T-helper 2 cell treated with Interferon-gamma antibody and Interleukin-4, amounts not matched to agents 100 ng/mL and 5 ng/mL, for 36 hours (primary cell): ENCODE results near the gene SERPINA3. TPM values are rescaled to one million over a fixed set of nuclear protein-coding genes. Genes with fewer than 3 reads are reported as not detected.
"Not testable (repeated sequence)": the region's sequence is repeated elsewhere in the genome, so short reads cannot be mapped to it uniquely, and the experiment has no call there.

Experiments
- intact Hi-C: fragments of 100-400 bp; cut with micrococcal nuclease; formaldehyde crosslinking; loops from one replicate; pipeline ENCODE4 v1.15.1; 2023
- total RNA-seq: library from RNA; stranded (reverse); gene quantifications from 2 replicates; pipeline ENCODE4 v1.2.3, GENCODE V29; 2022

Gene SERPINA3
- total RNA-seq, 1 donor from 2014 or later = not detected

DNA sequence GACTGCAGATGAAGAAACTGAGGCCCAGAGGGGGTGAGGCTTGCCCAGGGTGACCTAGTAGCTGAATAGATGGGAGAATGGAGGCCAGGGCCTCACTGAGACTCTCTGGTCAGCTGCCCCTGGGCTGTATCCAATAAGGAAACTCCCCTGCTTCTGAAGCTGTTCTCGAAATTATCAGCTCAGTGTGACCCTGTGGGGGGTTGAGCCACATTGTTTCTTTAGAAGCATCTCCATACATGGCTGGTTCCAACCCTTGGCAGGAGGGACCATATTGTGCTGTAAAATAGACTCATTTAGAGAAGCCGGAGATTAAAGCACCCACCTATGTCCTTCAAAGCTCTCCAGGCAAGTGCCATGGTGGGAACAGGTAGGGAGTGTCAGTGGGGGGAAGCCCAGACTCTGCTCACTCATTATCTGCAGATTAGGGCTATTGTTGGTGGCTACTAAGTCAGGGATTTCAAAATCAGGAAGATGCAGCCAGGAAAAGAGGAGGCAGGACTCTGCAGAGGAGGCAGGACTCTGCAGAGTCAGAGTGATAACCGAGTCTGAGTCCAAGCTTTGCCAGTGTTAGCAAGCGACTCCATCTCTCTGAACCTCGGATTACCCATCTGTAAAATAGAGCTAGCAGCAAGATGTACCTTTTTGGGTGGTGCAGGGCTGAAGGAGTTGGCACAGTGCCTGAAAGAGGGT, 27.5 kb upstream of the SERPINA3 start:
- intact Hi-C loops = no loop called here

DNA sequence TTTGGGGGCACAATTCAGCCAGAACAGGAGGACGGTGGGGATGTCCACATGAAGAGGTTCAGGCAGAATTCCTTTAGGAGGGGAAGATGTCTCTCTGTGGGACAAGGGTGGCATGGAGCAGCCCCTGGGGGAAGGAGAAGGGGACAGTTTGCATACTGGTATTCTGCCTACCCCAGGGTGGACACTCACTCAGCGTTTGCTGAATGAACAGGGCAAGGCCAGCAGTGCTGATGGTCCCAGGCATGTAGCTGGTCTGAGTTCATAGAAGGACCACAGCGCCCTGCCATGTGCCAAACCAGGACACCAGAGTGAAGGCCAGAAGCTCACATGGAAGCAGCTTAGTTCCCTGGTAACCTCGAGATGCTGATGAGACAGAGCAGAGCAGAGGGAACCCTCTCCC, 25.6 kb upstream of the SERPINA3 start:
- intact Hi-C loops = no loop called here

DNA sequence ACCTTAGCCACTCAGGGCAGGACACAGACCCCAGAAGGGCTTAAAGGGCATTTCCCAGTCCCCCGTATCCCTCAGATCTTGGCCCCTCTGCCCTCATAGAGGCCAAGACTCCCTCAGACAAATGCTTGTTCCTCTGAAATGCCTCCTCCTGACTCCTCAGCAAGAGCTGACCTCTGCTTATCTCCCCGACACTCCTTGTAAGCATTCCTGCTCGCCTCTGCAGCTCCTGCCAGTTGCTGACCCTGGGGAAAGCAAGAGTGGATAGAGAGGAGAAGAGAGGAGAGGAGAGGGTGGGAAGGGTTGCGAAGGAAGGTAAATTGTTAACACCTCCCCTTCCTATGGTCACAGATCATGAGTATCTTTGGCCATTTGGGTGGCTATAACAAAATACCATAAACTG, 23.9 kb upstream of the SERPINA3 start:
- intact Hi-C loops = no loop called here

DNA sequence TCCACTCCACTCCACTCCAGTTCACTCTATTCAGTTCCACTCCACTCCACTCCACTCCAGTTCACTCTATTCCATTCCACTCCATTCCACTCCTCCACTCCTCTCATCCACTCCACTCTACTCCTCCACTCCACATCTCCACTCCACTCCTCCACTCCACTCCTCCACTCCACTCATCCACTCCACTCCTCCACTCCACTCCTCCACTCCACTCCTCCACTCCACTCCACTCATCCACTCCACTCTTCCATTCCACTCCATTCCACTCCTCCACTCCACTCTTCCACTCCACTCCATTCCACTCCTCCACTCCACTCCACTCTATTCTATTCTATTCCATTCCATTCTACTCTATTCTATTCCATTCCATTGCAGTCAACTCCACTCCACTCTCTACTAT, 21.1 kb upstream of the SERPINA3 start:
- intact Hi-C loops = no loop called here

DNA sequence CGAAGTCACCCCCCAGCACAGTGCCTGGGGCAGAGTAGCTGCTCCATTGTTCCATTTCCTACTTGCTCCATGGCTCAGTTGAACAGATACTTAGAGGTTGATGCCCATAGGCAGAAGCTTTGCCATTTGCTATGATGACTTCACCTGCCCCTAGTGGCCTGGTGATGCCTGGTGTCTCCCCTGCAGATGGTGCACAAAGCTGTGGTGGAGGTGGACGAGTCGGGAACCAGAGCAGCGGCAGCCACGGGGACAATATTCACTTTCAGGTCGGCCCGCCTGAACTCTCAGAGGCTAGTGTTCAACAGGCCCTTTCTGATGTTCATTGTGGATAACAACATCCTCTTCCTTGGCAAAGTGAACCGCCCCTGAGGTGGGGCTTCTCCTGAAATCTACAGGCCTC, 20.3 kb upstream of the SERPINA3 start:
- intact Hi-C loops = no loop called here

DNA sequence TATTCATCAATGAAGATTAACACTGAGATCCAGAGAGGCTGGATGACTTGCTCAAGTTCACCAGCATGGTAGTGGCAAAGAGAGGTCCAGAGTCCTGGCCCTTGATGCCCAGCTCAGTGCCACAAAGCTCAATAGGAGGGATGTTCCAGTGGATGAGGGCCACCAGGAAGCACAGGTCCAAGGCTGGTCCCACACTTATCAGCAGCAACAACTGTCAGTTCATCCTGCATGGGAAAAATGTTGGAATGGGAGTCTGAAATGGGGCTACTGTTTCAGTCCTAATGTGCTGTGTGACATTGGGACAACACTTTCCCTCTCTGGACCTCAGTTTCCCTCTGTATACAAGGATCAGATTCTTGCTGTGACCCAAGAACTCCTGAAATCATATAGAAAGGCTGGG, 19.7 kb upstream of the SERPINA3 start:
- intact Hi-C loops = no loop called here

DNA sequence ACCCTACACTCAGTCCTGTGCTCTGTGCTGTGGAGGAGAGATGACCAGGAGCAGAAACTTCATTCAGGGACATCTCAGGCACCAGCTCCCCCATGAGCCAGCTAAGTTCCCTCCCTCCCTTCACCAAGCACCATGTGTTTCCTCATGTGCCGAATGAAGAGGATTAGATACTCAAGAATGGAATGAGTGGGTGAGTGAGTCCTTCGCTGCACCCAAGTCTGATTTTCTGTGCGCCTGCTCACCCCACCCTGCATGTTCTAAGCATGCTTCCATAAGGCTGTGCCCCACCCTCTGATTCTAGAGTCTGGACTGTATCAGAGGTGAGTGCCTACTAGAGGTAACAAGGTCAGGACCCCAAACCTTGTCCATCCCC, 18.8 kb upstream of the SERPINA3 start:
- intact Hi-C loops = no loop called here

DNA sequence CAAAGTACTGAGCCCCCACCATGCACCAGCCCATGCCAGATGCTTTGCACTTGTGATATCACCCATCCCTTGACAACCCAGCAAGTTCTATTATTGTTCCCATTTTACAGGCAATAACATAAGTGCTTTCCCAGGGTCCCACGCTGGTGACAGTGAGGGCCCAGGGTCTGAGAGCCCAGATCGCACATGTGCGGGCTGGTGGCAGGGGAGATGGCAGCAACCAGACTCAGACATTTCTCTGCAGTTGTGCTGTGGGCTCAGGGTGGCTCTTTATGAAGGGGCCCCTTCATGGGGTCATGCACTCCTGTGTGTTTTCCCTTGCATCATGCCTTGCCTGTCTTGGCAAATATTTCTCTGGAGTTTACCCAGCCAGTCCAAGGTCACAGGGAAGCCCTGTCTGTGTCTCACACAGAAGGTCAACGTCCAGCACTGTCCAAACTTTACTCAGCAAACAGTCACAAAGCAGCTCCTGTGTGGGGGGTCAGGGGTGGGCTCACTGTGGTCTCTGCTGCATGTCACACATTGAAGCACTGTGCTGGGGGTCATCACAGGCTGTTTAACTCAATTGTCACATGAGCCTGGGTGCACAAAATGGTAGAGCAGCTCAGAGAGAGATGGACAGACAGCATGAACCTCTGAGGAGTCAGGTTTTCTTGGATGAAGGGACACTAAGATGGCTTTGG, 18.3 kb upstream of the SERPINA3 start:
- intact Hi-C loops = no loop called here

DNA sequence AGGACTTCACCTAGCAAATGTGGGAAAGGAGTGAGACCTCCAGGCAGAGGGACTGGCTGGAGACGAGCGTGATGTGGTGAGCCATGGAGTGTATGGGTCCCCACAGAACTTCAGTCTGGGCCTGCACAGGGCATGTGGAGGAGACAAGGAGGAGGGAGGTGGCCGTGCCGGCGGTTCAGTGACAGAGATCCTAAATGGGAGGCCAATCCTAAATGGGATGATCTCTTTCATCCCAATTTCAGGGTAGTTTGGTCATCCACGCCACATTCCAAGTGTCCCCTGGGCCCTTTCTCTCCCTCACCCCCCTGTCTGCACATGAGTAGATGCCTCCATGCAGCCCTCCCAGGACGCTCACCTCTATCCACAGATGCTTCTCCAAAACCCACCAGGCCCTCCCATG, 17.8 kb upstream of the SERPINA3 start:
- intact Hi-C loops = no loop called here

DNA sequence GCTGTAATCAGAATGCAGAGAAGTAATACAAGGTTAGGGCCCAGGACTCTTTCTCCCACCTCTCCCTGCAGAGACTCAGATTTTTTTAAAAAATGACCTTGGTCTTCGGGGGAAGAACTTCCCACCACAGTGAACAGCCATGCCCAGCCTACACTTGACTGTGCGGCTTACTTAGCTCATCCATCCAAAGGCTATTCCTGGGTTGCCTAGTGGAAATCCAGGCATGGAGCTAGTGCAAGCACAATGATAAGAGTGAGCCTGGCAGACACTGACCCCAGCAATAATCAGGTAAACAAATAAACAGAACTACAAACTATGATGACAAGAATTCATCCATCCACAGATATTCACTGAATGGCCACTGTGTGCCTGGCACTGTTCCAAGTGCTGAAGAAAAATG, 16.3 kb upstream of the SERPINA3 start:
- intact Hi-C loops = no loop called here

DNA sequence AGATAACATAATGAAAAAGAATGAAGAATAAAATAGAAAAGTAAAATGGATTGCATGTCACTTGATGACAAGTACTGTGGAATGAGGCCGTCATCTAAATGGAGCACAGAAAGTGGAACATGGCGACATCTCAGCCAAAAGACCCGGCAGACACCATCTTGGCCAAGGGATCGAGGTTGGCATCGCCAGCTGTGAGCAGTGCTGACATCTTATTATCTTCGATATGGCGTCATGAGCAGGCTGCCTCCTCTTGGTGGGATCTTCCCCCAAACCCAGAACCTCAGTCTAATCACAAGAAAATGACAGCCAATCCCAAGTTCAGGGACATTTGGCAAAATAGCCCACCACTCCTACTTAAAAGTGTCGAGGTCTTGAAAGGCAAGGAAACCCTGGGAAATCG, 15.8 kb upstream of the SERPINA3 start:
- intact Hi-C loops = no loop called here

DNA sequence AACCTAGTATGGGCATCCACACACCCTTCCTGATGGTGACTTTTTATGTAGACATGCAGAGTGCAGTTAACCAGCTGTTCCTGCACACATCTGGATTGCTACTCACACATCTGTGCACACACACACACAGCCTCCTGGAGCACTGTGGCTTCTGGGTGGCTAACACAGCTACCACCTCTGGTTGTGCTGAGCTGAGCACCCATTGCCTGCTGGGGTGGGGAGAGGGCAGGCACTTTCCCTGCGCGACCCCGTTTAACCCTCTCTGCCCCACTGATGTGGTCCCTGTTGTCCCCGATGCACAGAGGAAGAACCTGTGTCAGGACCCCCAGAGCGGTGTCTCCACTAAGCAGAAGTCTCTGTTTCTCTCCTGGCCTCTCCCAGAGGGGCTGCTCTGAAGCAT, 14.4 kb upstream of the SERPINA3 start:
- intact Hi-C loops = no loop called here

DNA sequence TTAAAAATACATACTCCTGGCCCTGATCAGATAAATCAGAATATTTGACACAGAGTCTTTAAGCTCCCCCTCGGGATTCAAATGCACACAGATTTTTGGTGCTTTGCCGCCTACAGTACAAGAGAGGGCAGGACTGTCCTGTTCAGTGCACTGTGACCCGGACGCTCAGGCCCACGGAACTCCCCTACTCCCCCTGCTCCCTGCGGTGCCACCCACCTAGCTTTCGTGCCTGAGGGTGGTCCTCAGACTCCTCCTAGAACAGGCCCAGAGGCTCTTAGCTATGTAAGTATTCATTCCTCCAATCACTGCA, 13.7 kb upstream of the SERPINA3 start:
- intact Hi-C loops = no loop called here

DNA sequence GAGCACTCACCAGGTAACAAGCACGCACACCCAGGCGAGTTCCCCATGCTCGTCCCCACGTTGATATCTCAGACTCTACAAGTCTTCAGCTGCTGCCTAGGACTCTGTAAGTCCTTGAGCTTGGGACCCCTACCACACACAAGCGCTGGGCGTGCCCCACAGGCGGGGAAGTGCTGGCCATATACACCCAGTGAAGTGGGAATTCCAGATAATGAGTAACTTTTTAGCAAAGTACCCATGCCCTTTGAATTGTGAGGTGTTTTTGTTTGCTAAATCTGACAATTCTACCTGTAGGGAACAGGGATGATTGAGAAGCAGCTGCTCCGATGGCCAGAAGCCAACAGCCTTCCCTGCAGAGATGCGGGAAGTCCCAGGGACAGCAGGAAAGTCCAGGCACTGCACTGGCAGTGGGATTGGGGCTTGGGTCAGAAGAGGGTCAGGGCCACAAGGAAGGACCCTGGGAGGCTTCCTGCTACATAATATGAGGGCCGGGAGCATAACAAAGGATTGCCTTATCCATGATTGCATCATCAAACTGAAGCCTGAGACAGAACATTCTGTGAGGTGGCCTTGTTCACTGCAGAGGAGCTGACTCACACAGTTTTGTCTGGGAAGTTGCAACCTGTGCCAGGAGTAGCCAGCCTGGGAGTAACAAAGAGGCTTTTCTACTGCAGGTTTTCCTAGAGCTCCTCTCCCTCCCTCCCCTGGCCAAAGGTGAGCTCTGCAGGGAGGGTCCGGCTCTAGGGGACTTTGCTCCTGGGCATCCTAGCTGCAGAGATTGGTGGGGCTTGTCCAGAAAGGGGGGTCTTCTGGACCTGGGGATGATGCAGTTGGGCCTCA, 13.2 kb upstream of the SERPINA3 start:
- intact Hi-C loops = no loop called here

DNA sequence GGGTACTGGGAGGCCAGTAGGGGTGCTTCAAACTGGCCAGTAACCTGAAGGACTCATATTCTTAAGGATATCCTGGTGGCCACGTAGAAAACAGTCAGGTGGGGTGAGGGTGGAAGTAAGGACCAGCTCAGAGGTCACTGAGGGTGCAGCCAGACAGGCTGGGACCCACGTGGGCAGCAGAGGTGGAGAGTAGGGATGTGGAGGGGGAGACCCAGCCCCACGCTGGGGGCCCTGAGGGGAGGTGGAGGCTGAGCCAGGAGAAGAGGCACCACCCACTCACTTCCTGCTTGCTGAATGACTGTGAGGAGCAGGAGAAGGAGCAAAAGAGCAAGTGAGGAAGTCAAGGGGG, 12.6 kb upstream of the SERPINA3 start:
- intact Hi-C loops = no loop called here

DNA sequence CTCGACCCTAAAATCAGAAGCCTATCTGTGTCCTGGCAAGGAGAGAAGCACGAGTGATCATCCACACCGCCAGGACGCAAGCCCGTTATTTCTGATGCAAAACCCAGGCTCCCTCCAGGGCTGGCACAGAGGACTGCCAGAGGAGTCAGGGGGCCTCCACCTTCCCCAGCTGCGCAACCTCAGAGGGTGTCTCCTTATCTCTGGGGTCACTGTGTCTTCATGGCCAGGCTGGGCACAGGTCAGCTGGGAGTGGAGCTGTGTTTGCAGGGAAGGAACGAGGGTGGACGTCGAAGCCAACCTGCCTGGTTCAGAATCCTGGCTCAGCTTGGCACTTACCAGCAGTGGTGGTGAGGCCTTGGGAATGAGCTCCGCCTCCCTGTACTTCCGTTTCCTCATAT, 12.0 kb upstream of the SERPINA3 start:
- intact Hi-C loops = no loop called here

DNA sequence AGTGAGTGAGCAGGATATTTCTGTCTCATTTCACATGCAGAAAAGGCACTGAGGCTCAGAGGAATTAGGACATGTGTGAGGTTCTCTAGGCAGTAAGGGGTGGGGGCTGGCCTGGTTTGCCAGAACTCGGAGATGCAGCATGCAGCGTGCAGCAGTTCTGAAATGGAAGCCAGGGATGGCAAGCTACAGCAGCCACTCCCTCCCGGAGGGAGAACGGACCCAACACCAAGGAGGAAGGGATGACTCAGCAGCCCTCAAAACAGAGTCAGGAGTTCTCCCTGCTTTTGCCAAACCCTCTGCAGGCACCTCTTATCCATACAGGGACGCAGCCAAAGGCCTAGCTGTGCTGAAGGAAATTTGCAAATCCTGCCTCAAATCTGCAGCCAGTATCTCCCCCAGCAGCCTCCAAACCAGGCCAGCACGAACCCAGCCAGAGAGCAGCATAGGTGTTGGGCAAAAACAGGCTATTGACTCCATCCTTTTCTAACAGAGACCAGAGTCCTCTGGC, 10.3 kb upstream of the SERPINA3 start:
- intact Hi-C loops = no loop called here

DNA sequence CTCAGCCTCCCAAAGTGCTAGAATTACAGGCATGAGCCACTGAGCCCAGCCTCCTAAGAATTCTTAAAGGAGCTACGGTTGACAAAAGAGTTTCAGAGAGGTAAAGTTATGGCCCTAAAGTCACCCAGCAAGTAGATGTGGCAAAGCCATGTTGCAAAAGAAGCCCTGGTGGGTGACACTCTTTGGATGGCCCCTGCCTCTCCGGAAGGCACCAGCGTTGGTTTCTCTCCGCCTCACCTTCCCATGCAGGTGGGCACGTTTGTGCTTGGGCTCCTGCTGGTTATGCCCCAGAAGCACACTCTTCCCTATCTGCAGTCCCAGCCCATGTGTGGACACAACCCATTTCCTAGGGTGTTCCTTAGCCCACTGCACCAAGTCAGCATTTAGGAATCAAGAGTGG, 9.5 kb upstream of the SERPINA3 start:
- intact Hi-C loops = no loop called here

DNA sequence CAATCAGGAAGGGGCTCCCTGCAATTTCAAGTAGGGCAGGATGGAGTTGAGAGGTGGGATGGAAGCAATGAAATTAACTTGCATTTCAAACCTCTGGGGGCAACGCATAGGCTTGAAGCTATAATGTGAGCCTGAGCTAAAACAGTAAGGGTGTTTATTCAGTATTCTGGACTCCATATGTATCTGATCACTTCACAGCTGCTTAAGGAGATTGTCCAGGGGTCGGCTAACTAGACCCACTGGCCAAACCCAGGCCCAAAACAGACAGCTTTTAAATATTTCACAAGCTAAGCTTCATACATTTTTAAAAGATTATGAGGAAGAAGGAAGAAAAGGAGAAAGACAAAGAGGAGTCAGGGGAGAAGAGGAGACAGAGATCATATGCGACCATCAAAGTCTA, 6.8 kb upstream of the SERPINA3 start:
- intact Hi-C loops = no loop called here

DNA sequence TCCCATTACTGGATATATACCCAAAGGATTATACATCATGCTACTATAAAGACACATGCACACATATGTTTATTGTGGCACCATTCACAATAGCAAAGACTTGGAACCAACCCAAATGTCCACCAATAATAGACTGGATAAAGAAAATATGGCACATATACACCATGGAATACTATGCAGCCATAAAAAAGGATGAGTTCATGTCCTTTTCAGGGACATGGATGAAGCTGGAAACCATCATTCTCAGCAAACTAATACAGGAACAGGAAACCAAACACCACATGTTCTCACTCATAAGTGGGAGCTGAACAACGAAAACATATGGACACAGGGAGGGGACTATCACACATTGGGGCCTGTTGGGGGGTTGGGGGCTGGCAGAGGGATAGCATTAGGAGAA, 3.2 kb upstream of the SERPINA3 start:
- intact Hi-C loops = not testable (repeated sequence)

DNA sequence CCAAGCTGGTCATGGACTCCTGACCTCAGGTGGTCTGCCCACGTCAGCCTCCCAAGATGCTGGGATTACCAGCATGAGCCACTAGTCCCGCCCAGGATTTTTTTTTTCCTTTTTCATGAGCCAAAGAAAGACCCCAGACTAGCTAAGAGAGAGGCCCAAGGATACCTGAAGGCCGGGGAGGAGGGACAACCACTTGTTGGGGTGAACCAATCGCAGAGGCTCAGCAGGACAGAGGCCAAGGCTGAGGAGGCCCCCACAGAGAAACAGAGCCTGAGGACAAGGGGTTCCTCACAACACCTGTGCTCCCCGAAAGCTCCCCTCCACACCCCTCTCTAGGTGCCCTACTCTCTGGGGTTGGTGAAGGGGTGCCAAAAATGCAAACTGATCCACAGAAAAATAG, 1.0 kb upstream of the SERPINA3 start:
- intact Hi-C loops = no loop called here
